Hepatocyte (in vitro differentiated cells): ENCODE data around the gene CCNQ.

Source experiments
- EZH2 ChIP-seq: fragments of 200-600 bp; sonication (generic); IDR thresholded peaks from 2 replicates; pipeline ENCODE4 v1.6.1; 2016; ENCODE audit warnings: antibody characterized with exemption, mild to moderate bottlenecking, borderline replicate concordance
- TF ChIP-seq, protein P1 (sequence below): fragments of 200-600 bp; sonication (generic); IDR thresholded peaks from 2 replicates; pipeline ENCODE4 v1.5.1; 2016; ENCODE audit warnings: antibody characterized with exemption, mild to moderate bottlenecking; ENCODE audit not compliant: poor library complexity

DNA sequence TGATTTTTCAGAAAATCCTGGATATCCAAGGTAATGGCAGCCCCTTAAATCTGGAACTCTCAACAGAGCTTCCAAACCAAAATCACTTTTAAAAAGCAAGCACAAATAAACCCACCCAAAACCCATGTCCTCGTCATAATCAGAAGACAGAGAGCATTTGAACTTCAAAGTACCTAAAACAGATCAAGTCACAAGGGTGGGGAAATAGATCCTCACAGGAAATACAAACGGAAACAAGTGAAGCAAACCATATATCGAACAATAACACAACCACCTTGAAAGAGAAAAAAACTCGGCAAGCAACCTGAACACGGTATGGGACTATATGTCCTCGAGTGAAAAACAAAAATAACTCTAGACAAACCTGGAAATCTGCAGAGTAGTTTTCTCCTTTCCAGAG, 15.9 kb upstream of the CCNQ start:
- TF ChIP-seq, protein P1, sequence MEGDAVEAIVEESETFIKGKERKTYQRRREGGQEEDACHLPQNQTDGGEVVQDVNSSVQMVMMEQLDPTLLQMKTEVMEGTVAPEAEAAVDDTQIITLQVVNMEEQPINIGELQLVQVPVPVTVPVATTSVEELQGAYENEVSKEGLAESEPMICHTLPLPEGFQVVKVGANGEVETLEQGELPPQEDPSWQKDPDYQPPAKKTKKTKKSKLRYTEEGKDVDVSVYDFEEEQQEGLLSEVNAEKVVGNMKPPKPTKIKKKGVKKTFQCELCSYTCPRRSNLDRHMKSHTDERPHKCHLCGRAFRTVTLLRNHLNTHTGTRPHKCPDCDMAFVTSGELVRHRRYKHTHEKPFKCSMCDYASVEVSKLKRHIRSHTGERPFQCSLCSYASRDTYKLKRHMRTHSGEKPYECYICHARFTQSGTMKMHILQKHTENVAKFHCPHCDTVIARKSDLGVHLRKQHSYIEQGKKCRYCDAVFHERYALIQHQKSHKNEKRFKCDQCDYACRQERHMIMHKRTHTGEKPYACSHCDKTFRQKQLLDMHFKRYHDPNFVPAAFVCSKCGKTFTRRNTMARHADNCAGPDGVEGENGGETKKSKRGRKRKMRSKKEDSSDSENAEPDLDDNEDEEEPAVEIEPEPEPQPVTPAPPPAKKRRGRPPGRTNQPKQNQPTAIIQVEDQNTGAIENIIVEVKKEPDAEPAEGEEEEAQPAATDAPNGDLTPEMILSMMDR: no peak
- no peak for TF ChIP-seq EZH2
